Left lung (tissue), 10 donors: ENCODE results near the gene TACC2. TPM values are rescaled to one million over a fixed set of nuclear protein-coding genes. Genes with fewer than 3 reads are reported as not detected.
A peak's percentile ranks its signal among the peaks of the same experiment; 100 is the strongest.

Experiments used
- ATAC-seq: fragments of 200-7000 bp; cut with Tn5 transposase; one replicate; pipeline ENCODE4 v1.9.1; 2020; ENCODE audit warnings: moderate library complexity
- DNase-seq, 4 donors: peaks; one replicate each; pipeline ENCODE4 v3.0.0-alpha.2; 2013 to 2020
- H3K27ac ChIP-seq, 2 donors: fragments of 200-600 bp; sonication (generic) in 1 of 2; one replicate each; pipeline versions ENCODE4 v1.5.0 to v1.8.0; 2020 to 2021
- H3K27me3 ChIP-seq, 2 donors: fragments of 200-600 bp; sonication (generic) in 1 of 2; one replicate each; pipeline versions ENCODE4 v1.5.0 to v1.8.0; 2020 to 2021
- H3K36me3 ChIP-seq, 2 donors: fragments of 200-600 bp; sonication (generic) in 1 of 2; one replicate each; pipeline versions ENCODE4 v1.5.0 to v1.8.0; 2020 to 2021
- H3K4me1 ChIP-seq, 2 donors: fragments of 200-600 bp; one replicate each; pipeline ENCODE4 v1.8.0; 2021
- H3K4me3 ChIP-seq, 2 donors: fragments of 200-600 bp; sonication (generic) in 1 of 2; one replicate each; pipeline versions ENCODE4 v1.5.0 to v1.8.0; 2020 to 2021; ENCODE audit warnings: mild to moderate bottlenecking in 1 of 2
- H3K9me3 ChIP-seq, 2 donors: fragments of 200-600 bp; sonication (generic) in 1 of 2; one replicate each; pipeline versions ENCODE4 v1.5.0 to v1.8.0; 2020 to 2021
- intact Hi-C, 2 donors: fragments of 100-400 bp; cut with DNase I; formaldehyde crosslinking; loops; one replicate each; pipeline versions ENCODE4 v1.11.2 to v1.14.2; 2022
- polyA plus RNA-seq, 6 donors: library from polyadenylated mRNA; unstranded; fragments of 120-200 nt; gene quantifications; one replicate each; pipeline ENCODE4 v1.2.1, GENCODE V29; 2013; ENCODE audit not compliant: insufficient read length in 6 of 6
- total RNA-seq, 2 donors: library from RNA; stranded (reverse); fragmentation: NEBNext Ultra II Directional; extraction: Animal tissue kit (Norgen Biotek cat#: 25700); gene quantifications; one replicate each; pipeline ENCODE4 v1.2.1, GENCODE V29; 2021
- TF ChIP-seq, protein P1 (sequence below), 2 donors: fragments of 200-600 bp; sonication (generic) in 1 of 2; IDR thresholded peaks; one replicate each; pipeline versions ENCODE4 v1.5.0 to v1.8.0; 2021; ENCODE audit warnings: antibody characterized with exemption in 2 of 2
- donor health status: DM: no; HTN: yes; CAD: no.
- donor health status: DM: no; HTN: no; CAD: no.

Gene TACC2
- total and polyA plus RNA-seq, 8 donors: 21.0 to 193 (median 23.9) TPM

DNA sequence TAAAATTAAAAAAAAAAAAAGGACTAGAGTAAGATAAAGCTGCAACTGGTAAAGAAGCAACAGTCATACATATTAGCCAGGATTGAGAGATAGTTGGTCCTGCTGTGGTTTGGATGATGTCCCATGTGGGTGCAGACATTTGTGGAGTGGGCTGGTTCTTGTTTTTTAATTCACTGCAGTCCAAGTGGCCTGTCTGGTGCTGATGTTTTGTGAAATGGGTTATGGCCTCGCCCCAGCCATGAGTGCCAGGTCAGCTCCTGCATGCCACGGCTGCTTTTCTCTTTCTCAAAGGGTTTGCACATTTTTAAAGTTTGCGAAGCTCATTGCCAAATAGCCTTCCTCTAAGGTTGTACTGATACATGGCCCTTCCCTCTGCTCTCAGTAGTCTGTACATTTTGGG, 268.1 kb downstream of the TACC2 start:
- intact Hi-C loops: no loop called here
- Histone ChIP-seq H3K9me3 (peaks cover 0 to 8% of the 10 kb centered on the region in 2 donors), H3K36me3 (peaks cover 0 to 46% of the 10 kb centered on the region in 2 donors), H3K27me3 (no peaks in the 10 kb centered on the region), H3K4me1 (no peaks in the 10 kb centered on the region), H3K27ac (no peak overlapping the region), H3K4me3 (no peak overlapping the region)
- TF ChIP-seq, protein P1, sequence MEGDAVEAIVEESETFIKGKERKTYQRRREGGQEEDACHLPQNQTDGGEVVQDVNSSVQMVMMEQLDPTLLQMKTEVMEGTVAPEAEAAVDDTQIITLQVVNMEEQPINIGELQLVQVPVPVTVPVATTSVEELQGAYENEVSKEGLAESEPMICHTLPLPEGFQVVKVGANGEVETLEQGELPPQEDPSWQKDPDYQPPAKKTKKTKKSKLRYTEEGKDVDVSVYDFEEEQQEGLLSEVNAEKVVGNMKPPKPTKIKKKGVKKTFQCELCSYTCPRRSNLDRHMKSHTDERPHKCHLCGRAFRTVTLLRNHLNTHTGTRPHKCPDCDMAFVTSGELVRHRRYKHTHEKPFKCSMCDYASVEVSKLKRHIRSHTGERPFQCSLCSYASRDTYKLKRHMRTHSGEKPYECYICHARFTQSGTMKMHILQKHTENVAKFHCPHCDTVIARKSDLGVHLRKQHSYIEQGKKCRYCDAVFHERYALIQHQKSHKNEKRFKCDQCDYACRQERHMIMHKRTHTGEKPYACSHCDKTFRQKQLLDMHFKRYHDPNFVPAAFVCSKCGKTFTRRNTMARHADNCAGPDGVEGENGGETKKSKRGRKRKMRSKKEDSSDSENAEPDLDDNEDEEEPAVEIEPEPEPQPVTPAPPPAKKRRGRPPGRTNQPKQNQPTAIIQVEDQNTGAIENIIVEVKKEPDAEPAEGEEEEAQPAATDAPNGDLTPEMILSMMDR (IDR thresholded peaks at IDR 0.05): no peak
- DNase-seq (no peak), ATAC-seq (no peak)

DNA sequence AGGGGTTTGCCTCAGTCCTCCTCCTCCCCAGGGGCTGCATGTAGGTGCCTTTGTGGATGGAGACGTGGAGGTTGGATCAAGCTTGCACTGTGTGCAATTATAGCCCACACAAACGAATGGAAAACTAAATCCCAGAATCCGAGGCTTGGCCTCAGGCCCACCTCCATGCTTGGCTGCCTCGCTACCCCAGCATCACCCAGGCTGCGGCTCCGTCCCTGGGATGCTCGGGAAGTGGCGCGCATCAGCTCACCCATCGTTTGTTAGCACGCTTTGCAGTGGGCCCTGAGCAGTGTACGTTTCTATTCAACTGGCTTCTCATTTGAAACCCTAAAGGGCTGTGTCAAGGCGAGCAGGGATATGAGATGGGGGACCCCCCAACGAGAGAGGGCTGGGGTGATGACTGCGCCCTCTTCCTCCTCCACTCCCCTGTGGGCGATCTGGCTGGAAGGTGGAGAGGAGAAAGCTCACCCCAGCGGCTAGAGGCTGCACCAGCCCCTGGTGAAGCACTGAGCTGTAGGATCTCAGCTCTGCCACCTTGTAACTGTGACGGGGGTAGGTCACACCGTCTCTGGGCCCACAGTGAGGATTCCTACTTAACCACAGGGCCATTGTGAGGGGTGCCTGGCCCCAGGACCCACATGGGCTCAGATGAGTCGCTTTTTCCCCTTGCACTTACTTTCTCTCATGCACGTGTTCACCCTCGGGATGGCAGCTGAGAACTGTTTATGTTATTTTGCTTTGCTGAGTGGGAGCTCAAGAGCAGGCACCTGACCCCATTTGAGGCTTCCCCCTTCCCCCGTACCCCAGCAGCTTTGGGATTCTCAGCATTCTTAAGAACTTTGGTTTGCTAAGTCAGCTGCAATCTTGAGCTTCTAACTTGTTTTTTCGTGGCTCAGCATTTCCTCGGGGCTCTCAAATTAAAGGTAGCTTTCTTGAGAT, 269.4 kb downstream of the TACC2 start:
- H3K4me1 ChIP-seq: no peaks in the 10 kb centered on the region
- TF ChIP-seq, protein P1 (IDR thresholded peaks at IDR 0.05): no peak
- H3K4me3 ChIP-seq: no peak overlapping the region
- no peak for DNase-seq
- H3K9me3 ChIP-seq: peaks cover 0 to 18% of the 10 kb centered on the region in 2 donors
- H3K36me3 ChIP-seq: peaks cover 0 to 36% of the 10 kb centered on the region in 2 donors
- intact Hi-C loops: no loop called here
- H3K27ac ChIP-seq: no peak overlapping the region
- peak; percentile 43 for ATAC-seq
- no peaks in the 10 kb centered on the region for H3K27me3 ChIP-seq

DNA sequence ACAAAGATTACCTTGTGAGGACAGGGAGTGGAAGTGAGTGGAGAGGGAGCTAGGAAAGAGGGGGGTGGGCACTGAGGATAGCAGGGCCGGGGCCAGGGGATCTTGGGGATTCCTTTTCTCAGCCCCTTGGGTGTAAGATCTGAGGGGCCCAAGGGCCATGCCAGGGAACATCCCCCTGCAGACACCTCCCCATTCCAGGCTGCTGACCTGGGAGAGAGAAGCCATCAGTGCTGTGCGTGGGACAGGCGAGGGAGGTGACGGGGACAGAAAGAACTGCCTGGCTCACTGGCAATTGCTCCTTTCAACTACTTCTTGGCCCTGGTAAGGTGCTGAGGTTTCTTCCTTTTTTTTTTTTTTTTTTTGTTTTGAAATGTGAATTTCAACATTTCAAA, 270.1 kb downstream of the TACC2 start:
- peaks cover 0 to 29% of the 10 kb centered on the region in 2 donors for H3K36me3 ChIP-seq
- H3K27me3 ChIP-seq: no peaks in the 10 kb centered on the region
- ATAC-seq (peak; percentile 13), DNase-seq (no peak)
- H3K4me3 ChIP-seq: no peak overlapping the region
- H3K4me1 ChIP-seq: no peaks in the 10 kb centered on the region
- H3K9me3 ChIP-seq: peaks cover 0 to 18% of the 10 kb centered on the region in 2 donors
- no peak overlapping the region for H3K27ac ChIP-seq
- TF ChIP-seq, protein P1 (IDR thresholded peaks at IDR 0.05): no peak
- intact Hi-C loops: no loop called here

DNA sequence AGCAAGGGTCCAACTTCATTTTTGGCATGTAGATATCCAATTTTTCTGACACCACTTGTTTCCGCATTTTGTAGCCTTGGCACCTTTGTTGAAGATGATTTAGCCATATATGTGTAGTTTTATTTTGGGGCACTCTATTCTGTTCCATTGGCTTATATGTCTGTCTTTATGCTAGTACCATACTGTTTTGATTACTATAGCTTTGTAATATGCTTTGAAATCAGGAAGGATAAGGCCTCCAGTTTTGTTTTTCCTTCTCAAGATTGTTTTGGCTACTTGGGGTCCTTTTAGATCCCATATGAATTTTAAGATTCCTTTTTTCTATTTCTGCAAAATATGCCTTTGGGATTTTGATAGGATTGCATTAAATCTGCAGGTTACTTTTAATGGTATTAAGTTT, 272.6 kb downstream of the TACC2 start:
- TF ChIP-seq, protein P1 (IDR thresholded peaks at IDR 0.05): no peak
- Histone ChIP-seq H3K9me3 (peaks cover 0 to 18% of the 10 kb centered on the region in 2 donors), H3K27ac (no peak overlapping the region), H3K36me3 (peaks cover 0 to 28% of the 10 kb centered on the region in 2 donors), H3K4me1 (no peaks in the 10 kb centered on the region), H3K4me3 (no peak overlapping the region), H3K27me3 (no peaks in the 10 kb centered on the region)
- ATAC-seq (no peak), DNase-seq (no peak)
- intact Hi-C loops: no loop called here

DNA sequence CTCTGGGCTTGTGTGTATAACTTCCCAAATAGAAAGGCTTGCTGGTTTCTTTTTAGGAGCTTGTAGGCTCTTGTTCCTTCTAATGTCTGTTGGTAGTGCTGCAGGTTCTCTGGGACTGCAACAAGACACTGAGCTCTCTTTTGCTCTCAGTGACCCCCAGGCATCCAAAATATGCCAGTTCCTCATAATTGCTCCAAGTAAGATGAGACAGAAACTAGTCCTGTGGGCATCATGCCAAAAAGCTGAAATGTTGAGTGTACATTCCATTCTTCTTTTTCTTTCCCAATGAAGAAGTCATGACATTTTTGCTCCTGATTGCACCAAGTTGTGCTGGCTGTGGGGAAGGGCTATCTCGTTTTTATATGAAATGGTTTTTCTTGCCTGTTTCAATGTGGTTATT, 275.0 kb downstream of the TACC2 start:
- Histone ChIP-seq H3K27me3 (no peaks in the 10 kb centered on the region), H3K27ac (no peak overlapping the region), H3K9me3 (peaks cover 0 to 18% of the 10 kb centered on the region in 2 donors), H3K36me3 (peaks cover 0 to 31% of the 10 kb centered on the region in 2 donors), H3K4me3 (no peak overlapping the region), H3K4me1 (peaks cover 0 to 5% of the 10 kb centered on the region in 2 donors)
- DNase-seq (no peak), ATAC-seq (no peak)
- intact Hi-C loops: no loop called here
- TF ChIP-seq, protein P1 (IDR thresholded peaks at IDR 0.05): no peak
